Chondrocyte (in vitro differentiated cells): ENCODE measurements around the gene TAF7. TPM values are rescaled to one million over a fixed set of nuclear protein-coding genes. Genes with fewer than 3 reads are reported as not detected.
"Not testable (repeated sequence)": the region's sequence is repeated elsewhere in the genome, so short reads cannot be mapped to it uniquely, and the experiment has no call there.

Source experiments
- DNase-seq: peaks from one replicate; pipeline ENCODE4 v3.0.0; 2021; ENCODE audit warnings: mixed read lengths, low spot score
- H3K27ac Mint-ChIP-seq: one replicate; pipeline ENCODE4 v1.8.0; 2021; ENCODE audit warnings: mild to moderate bottlenecking, moderate library complexity, mixed read lengths; ENCODE audit not compliant: unreplicated experiment
- H3K27me3 Mint-ChIP-seq: 2 replicates; pipeline ENCODE4 v1.8.0; 2021; ENCODE audit warnings: low read depth, mixed read lengths
- H3K36me3 Mint-ChIP-seq: 2 replicates; pipeline ENCODE4 v1.8.0; 2021; ENCODE audit warnings: low read depth, mixed read lengths
- H3K4me1 Mint-ChIP-seq: 2 replicates; pipeline ENCODE4 v1.8.0; 2021; ENCODE audit warnings: low read depth, mild to moderate bottlenecking, mixed read lengths
- H3K4me3 Mint-ChIP-seq: one replicate; pipeline ENCODE4 v1.8.0; 2021; ENCODE audit warnings: mild to moderate bottlenecking, moderate library complexity, mixed read lengths; ENCODE audit not compliant: unreplicated experiment
- H3K9me3 Mint-ChIP-seq: 2 replicates; pipeline ENCODE4 v1.8.0; 2021; ENCODE audit warnings: low read depth, mixed read lengths
- total RNA-seq: library from RNA; stranded (reverse); gene quantifications from 3 replicates; pipeline ENCODE4 v1.2.1, GENCODE V29; 2021
- TF ChIP-seq, protein P1 (sequence below): fragments of 200-600 bp; sonication (generic); IDR thresholded peaks from 2 replicates; pipeline ENCODE4 v1.5.0; 2021; ENCODE audit warnings: antibody characterized with exemption, mild to moderate bottlenecking, moderate library complexity

The TAF7 gene
- total RNA-seq, 1 donor from 2014 or later: 66.4 TPM

DNA sequence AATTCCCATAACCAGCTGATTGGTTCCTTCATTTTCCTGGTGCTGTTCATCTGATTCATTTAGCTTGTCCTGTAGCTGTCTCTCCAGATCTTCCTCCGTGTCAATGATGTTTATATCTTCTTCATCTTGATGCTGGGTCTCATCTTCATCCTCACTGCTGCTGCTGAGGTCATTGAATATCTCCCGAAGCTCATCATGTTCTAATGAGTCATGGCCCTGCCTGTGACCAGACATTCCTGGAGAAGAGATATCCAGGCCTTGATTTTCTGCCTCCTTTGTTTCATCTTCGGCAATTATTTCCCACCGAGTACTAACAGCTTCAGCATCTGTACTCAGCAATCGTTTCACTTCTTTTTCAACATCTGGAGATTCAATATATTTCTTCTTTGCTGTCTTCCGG is 1.4 kb downstream of the TAF7 start:
- Mint-ChIP-seq H3K27ac (peak overlapping the region; percentile 100), H3K36me3 (peaks cover 58% of the 10 kb centered on the region), H3K4me3 (peak overlapping the region; percentile 98), H3K4me1 (peaks cover 27% of the 10 kb centered on the region), H3K9me3 (peaks cover 61% of the 10 kb centered on the region), H3K27me3 (no peaks in the 10 kb centered on the region)
- TF ChIP-seq, protein P1, sequence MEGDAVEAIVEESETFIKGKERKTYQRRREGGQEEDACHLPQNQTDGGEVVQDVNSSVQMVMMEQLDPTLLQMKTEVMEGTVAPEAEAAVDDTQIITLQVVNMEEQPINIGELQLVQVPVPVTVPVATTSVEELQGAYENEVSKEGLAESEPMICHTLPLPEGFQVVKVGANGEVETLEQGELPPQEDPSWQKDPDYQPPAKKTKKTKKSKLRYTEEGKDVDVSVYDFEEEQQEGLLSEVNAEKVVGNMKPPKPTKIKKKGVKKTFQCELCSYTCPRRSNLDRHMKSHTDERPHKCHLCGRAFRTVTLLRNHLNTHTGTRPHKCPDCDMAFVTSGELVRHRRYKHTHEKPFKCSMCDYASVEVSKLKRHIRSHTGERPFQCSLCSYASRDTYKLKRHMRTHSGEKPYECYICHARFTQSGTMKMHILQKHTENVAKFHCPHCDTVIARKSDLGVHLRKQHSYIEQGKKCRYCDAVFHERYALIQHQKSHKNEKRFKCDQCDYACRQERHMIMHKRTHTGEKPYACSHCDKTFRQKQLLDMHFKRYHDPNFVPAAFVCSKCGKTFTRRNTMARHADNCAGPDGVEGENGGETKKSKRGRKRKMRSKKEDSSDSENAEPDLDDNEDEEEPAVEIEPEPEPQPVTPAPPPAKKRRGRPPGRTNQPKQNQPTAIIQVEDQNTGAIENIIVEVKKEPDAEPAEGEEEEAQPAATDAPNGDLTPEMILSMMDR: no peak
- DNase-seq: no peak

GRCh38 chr5:141316963-141317362 is 3.6 kb downstream of the TAF7 start:
- H3K4me3 Mint-ChIP-seq, H3K27me3 Mint-ChIP-seq, DNase-seq, H3K27ac Mint-ChIP-seq: not testable (repeated sequence)
- peaks cover 27% of the 10 kb centered on the region for H3K4me1 Mint-ChIP-seq
- peaks cover 71% of the 10 kb centered on the region for H3K9me3 Mint-ChIP-seq
- peaks cover 72% of the 10 kb centered on the region for H3K36me3 Mint-ChIP-seq

DNA sequence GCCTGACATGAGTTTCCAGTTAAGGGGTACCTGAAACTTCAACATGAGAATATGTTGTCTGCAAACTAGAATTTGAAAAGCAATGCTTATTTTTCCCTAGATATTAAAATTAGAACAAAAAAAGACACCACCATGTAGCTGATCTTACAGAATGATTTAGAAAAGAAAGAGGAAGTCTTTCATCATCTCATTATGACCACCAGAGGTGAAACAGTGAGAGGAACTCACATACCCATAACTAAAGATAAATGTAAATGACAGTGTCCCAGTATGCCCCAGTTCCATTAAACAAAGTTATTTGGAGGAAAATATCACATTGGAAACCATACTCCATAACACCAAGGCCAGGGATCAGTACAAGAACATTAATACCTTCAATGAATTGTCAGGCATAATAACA is 6.9 kb downstream of the TAF7 start:
- Mint-ChIP-seq H3K27me3 (no peaks in the 10 kb centered on the region), H3K36me3 (peaks cover 62% of the 10 kb centered on the region), H3K4me3 (no peak overlapping the region), H3K27ac (no peak overlapping the region), H3K4me1 (peaks cover 17% of the 10 kb centered on the region), H3K9me3 (peaks cover 71% of the 10 kb centered on the region)
- no peak for DNase-seq
- TF ChIP-seq, protein P1: no peak

- peaks cover 70% of the 10 kb centered on the region for H3K9me3 Mint-ChIP-seq
- no peak for DNase-seq
- peaks cover 29% of the 10 kb centered on the region for H3K36me3 Mint-ChIP-seq
These were observed 14.0 kb downstream of the TAF7 start for GRCh38 chr5:141306630-141307029.

DNA sequence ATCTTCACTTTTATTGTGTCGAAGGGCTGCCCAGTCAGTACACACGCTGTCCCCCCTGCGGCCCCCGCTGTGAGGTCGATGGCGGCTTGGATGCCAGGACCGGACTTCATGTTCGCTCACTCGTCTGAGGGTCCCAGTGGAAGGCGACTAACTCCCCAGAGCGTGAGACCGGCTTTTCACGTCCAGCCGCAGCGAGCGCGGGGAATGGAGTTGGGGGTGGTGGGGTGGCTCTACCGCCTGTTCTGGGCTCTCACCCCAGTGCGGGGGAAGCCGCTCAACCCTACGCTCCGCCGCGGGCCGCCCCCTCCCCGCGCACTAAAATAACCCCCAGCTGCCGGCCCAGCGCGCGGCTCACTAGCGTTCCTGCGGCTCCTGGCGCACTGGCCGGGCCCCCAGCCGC is 16.8 kb downstream of the TAF7 start, which contains the start of gene SLC25A2:
SLC25A2 (minus strand) TSS at position 294 of the 400 bp plus-strand sequence; CDS start at position 110, 184 bp downstream.
- DNase-seq: no peak
- H3K9me3 Mint-ChIP-seq: peaks cover 67% of the 10 kb centered on the region
- H3K36me3 Mint-ChIP-seq: peaks cover 26% of the 10 kb centered on the region
- H3K27ac Mint-ChIP-seq: no peak within 1 kb of the TSS
- H3K4me1 Mint-ChIP-seq: peaks cover 7% of the 10 kb centered on the region
- H3K4me3 Mint-ChIP-seq: no peak within 1 kb of the TSS
- TF ChIP-seq, protein P1: no peak
- H3K27me3 Mint-ChIP-seq: no peaks in the 10 kb centered on the region

More at GRCh38 chr5:141306630-141307029, 14.0 kb downstream of the TAF7 start:
- no peaks in the 10 kb centered on the region for H3K27me3 Mint-ChIP-seq
- H3K4me3 Mint-ChIP-seq: no peak overlapping the region
- H3K27ac Mint-ChIP-seq: no peak overlapping the region
- TF ChIP-seq, protein P1: no peak
- peaks cover 13% of the 10 kb centered on the region for H3K4me1 Mint-ChIP-seq

DNA sequence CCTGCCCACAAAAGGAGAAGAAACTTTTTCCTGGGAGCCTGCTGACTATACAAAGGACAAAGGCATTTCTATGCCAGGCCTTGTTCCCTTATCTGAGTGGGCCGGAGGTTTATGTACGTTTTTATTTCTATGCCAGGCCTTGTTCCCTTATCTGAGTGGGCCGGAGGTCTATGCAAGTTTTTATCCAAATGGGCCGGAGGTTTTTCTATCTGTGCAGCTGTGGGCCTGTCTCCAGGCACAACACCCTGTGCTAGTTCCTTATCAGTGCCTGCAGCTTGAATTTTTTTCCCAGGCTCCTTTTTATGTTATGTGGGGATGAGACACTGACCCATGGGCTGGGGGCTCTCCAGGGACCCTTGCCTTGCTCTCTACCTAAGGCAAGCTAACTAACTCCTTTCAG is 22.2 kb downstream of the TAF7 start:
- TF ChIP-seq, protein P1: no peak
- Mint-ChIP-seq H3K4me3 (no peak overlapping the region), H3K9me3 (peaks cover 63% of the 10 kb centered on the region), H3K27me3 (no peaks in the 10 kb centered on the region), H3K4me1 (no peaks in the 10 kb centered on the region), H3K27ac (no peak overlapping the region), H3K36me3 (peaks cover 21% of the 10 kb centered on the region)
- DNase-seq: no peak
